GM18505 (cell line): Measurements from ENCODE around the gene KNOP1.
"Not testable (repeated sequence)": the region's sequence is repeated elsewhere in the genome, so short reads cannot be mapped to it uniquely, and the experiment has no call there.

Experiments
- ATAC-seq: cut with Tn5 transposase; IDR thresholded peaks from one replicate; pipeline ENCODE4 v1.9.1; 2021; ENCODE audit not compliant: unreplicated experiment
- POLR2A ChIP-seq: IDR thresholded peaks from 4 replicates; pipeline ENCODE4 v1.6.1; 2011; ENCODE audit warnings: borderline replicate concordance; ENCODE audit not compliant: insufficient read depth, insufficient read length; ENCODE audit errors: extremely low read depth

KNOP1 gene

DNA sequence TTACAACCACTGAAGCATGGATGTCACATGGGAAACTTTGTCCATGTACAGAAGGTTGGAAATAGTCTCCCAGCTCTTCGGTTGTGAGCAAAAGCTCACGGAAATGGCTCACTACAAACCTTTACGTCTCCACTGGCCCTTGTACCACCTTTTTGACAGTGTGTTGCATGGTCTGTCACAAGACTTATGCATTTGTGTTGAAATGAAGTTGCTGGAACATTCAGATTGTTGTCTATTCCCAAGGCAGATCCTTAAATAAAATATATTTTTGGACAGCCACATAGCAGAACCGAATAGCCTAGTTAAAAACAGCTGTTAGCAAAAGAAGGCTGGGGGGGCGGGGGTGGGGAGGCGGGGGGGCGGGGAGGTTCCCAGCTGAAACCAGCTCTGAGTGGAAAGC lies 39.2 kb downstream of the KNOP1 start:
- no peak for ATAC-seq
- TF ChIP-seq POLR2A = no peak

DNA sequence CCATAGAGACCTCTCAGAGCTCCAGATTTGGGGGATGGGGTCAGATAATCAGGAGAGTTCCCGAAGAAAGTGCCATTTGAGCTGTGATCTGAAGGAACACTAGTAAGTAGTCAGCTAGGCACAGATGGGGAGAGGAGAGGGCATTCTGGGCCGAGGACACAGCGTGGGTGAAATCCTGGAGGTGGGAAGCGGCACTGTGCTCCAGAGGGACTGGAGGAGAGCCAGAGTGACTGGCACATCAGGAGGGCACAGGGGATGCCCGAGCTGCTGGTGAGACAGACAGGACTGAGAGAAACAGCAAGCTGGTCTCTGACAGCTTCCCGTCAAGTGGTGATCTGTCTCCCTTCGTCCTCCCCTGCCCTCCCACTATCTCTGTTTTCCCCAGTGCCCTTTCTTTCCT lies 40.6 kb downstream of the KNOP1 start:
- no peak for TF ChIP-seq POLR2A
- ATAC-seq = no peak

DNA sequence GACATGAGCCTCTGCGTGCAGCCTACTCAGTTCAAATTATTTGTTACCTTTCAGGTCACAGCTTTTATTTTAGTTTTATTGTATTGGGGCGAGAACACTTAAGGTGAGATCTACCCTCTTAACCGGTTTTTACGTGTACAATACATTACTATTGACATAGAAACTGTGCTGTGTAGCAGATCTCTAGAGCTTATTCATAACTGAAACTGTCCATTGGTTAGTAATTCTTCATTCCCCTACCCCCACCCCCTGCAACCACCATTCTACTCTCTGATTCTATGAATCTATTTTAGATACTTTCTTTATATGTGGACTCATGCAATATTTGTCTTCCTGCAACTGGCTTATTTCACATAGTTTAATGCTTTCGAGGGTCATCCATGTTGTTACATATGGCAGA lies 43.5 kb downstream of the KNOP1 start:
- ATAC-seq = no peak
- no peak for TF ChIP-seq POLR2A

DNA sequence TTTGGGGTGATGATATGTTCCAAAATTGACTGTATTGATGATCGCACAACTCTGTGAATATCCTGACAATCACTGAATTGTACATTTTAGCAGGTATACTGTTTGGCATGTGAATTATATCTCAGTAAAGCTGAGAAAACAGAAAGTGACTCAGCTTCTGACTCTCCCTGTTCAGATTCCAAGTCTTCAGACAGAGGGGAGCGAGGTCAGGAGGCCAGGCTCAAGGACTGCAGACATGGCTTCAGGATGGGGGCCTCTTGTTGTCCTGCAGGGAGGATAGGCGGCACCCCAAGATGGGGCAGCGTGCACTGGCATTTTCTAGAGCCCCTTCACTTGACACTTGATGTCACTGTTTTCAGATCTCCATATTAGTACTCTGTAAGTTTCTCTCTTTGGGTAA lies 45.6 kb downstream of the KNOP1 start:
- TF ChIP-seq POLR2A = no peak
- ATAC-seq = no peak

DNA sequence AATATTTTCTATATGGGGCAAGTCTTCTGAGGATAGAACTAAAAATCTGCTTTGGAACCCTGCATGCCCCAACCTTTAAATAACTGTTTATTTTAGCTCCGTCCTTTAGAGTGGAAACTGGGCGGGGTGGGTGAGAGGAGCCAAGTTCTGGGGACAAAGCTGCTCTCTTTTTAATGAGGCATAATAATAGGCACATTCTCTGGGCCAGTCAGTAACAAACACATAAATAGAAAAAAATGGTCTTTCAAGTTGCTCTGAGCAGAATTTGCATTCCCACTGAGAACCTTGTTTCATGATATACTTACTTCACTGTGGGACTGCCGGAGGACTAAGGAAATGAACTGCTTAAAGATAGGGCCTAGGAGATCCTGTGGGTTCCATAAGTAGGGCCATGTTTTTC lies 51.5 kb downstream of the KNOP1 start:
- no peak for ATAC-seq
- TF ChIP-seq POLR2A = no peak

DNA sequence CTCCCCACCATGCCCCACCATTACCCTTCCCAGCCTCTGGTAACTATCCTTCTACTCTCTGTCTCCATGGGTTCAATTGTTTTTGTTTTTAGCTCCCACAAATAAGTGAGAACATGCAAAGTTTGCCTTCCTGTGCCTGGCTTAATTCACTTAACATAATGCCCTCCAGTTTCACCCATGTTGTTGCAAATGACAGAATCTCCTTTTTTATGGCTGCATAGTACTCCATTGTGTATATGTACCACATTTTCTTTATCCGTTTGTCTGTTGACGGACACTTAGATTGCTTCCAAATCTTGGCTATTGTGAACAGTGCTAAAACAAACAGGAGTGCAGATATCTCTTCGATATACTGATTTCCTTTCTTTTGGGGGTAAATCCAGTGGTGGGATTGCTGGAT lies 52.7 kb downstream of the KNOP1 start:
- ATAC-seq = not testable (repeated sequence)

DNA sequence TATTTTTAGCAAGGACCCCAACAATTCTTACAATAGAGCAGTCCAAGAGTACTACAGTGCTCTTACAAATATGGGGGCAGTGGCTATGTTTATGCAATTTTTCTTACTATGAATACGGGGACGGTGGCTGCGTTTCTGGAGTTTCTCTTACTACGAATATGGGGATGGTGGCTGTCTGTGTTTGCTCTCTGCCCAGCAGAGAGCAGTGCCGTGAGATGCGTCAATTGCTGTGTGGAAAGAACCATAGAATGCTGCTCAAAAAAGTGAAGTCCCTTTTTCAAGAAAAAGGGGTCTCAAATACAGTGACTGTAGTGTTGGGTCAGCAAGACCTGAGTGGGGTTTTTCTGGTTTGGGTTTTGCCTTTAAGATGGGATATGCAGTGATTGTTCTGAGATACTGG lies 53.9 kb downstream of the KNOP1 start:
- TF ChIP-seq POLR2A = no peak
- ATAC-seq = no peak

DNA sequence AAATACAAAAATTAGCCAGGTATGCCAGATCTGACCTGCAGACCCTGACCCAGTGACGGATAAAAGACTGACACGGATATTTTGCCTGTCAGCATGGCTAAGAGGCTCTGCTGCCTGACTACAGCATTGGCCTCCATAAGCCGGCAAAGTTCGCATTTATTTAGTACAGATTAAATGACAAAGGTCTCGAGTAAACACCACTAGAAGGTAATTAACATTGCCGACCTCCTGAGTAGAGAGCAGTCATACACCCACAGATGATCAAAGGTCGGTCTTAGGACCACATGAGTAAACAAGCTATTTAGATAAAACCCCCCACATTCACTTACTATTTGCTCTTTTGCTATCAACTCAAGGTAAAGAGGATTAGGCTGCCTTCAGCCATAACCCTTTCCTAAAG lies 55.7 kb downstream of the KNOP1 start:
- no peak for TF ChIP-seq POLR2A
- ATAC-seq = no peak

DNA sequence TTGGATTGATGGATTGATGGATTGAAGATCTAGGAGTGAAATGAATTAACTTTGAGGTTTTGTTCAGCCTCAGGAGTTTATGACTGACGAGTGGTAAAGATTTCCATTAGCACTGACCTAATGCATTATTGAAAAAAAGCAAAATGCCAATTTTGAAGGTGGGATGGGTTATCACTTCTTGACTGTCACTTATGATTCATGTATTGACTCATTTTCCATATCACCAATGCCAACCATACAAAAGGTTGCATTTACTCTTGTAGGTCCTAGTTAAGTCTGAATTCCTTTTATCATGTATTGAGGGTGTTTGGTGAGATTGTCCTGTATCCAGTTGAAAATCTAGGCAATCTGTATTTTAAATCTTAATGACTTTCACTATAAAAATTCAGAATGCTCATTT lies 57.6 kb downstream of the KNOP1 start:
- no peak for ATAC-seq
- TF ChIP-seq POLR2A = no peak

DNA sequence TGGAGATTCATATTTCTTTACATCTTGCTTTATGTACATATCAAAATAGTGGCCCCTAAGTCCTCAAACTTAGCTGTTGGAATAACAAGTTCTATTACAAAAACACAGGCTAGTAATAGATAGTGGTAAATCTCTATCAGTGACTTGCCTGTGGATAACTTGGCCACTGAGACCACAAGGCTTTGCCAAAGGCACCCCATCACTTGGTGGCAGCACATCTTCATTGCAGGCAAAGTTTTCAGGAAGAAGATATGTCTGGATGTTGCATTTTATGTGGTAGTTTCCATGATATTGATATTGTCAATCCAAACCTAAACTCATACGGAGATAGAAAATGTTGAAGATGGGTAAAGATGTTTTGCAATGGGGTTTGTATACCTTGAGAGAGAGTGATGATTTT lies 58.5 kb downstream of the KNOP1 start:
- TF ChIP-seq POLR2A = no peak
- no peak for ATAC-seq

DNA sequence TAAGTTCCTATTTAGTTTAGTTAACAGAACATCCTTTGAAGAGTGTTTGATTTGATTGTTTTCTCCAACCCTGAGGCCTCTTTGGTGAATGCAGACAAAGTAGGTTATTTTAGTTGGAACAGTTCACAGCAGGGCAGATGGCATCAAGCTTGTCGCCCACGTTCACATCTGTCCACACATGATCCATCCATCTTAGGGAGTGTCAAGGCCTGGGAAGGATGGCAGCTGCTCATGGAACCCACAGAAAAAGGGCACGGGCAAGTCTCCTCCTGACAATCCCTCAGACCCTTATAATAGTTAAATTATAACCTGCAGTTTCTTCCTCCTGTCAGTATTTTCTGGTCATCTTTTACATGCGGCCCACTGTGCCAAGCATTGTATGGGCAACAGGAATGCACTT lies 60.2 kb downstream of the KNOP1 start:
- TF ChIP-seq POLR2A = no peak
- no peak for ATAC-seq

DNA sequence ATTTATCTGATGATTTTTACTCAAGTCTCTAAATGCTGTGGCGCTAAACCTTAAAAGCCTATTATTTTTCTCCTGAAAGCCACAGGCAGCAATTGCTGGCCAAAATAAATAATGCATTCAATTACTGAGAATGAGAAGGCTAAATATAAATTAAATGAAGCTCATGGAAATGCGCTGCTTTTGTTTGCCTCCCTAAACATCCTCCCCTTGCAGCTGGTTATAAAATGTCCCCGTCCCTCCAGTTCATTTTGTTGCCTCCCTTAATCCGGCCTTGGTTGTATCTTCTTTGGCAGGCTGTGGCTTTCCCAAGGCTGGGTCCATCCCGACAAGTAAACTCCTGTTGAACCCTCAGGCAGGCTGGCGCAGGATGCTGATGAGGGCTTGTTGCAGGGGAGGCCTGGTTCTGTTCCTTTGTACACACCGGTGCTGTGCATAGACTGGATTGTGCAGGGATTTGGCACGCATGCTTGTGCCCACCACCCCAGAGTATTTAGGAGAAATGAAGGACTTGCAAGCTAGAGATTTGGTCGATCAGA lies 62.7 kb downstream of the KNOP1 start:
- TF ChIP-seq POLR2A = no peak
- no peak for ATAC-seq

DNA sequence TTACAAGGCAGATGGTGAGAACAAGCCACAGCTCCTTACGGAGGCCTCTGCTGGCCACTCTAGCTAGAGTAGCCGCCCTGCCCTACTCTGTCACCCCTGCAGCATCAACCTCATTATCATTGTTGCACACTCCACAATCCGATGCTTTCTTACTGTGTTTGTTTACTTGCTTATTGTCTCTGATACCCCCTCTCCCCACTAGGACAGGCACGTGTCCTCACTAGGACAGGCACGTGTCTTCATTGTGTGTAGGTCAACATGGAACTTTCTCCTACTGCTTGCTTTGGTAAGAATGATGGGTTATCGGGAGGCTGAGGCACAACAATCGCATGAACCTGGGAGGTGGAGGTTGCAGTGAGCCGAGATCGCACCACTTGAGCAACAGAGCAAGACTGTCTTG lies 63.9 kb downstream of the KNOP1 start:
- ATAC-seq = no peak
- no peak for TF ChIP-seq POLR2A
